ENCODE results near the gene DPP6. TPM values are rescaled to one million over a fixed set of nuclear protein-coding genes. Genes with fewer than 3 reads are reported as not detected.
A peak's percentile ranks its signal among the peaks of the same experiment; 100 is the strongest.

The DPP6 gene
- total RNA-seq, 2 donors from 2014 or later, result 0.99 to 1.8 TPM

GRCh38 chr7:154757756-154758155 is 705.6 kb downstream of the DPP6 start:
- 87 to 96% methylated on average over 11 to 13 of the region's 13 CpGs for WGBS, 2 donors
- intact Hi-C loops (cut with DNase I), result no loop called here
- H3K4me3 ChIP-seq, result no peak overlapping the region
- H3K27ac ChIP-seq, result no peak overlapping the region
- H3K9me3 ChIP-seq, result no peaks in the 10 kb centered on the region
- H3K27me3 ChIP-seq, result no peaks in the 10 kb centered on the region
- TF ChIP-seq POLR2A (IDR thresholded peaks at IDR 0.05) (no peak), CTCF (IDR thresholded peaks at IDR 0.05) (no peak)
- no peaks in the 10 kb centered on the region for H3K4me1 ChIP-seq
- no peak for DNase-seq
- no peaks in the 10 kb centered on the region for H3K36me3 ChIP-seq (replicated peaks in 1 of 2; ENCODE audit: insufficient read depth in 1 of 2, low read depth in 2 of 2)
- no peak for ATAC-seq

- Histone ChIP-seq H3K27me3 (no peaks in the 10 kb centered on the region), H3K36me3 (replicated peaks in 1 of 2; ENCODE audit: insufficient read depth in 1 of 2, low read depth in 2 of 2) (no peaks in the 10 kb centered on the region), H3K27ac (no peak overlapping the region), H3K4me3 (no peak overlapping the region), H3K9me3 (no peaks in the 10 kb centered on the region), H3K4me1 (no peaks in the 10 kb centered on the region)
- DNase-seq (no peak), ATAC-seq (no peak)
- intact Hi-C loops (cut with DNase I), result no loop called here
- TF ChIP-seq CTCF (IDR thresholded peaks at IDR 0.05) (no peak), POLR2A (IDR thresholded peaks at IDR 0.05) (no peak)
- 77 to 85% methylated on average over 6 of the region's 6 CpGs for WGBS, 2 donors
Observed at GRCh38 chr7:154759989-154760388, 707.8 kb downstream of the DPP6 start.

GRCh38 chr7:154765118-154765517 is 712.9 kb downstream of the DPP6 start:
- TF ChIP-seq CTCF (IDR thresholded peaks at IDR 0.05) (no peak), POLR2A (IDR thresholded peaks at IDR 0.05) (no peak)
- no peak overlapping the region for H3K4me3 ChIP-seq
- H3K36me3 ChIP-seq (replicated peaks in 1 of 2; ENCODE audit: insufficient read depth in 1 of 2, low read depth in 2 of 2), result no peaks in the 10 kb centered on the region
- H3K4me1 ChIP-seq, result no peaks in the 10 kb centered on the region
- DNase-seq, result no peak
- intact Hi-C loops (cut with DNase I), result no loop called here
- no peaks in the 10 kb centered on the region for H3K27me3 ChIP-seq
- WGBS, 2 donors, result 96 to 100% methylated on average over 1 of the region's 1 CpG
- H3K27ac ChIP-seq, result no peak overlapping the region
- ATAC-seq, result no peak
- H3K9me3 ChIP-seq, result no peaks in the 10 kb centered on the region

GRCh38 chr7:154767142-154767541 is 714.9 kb downstream of the DPP6 start:
- intact Hi-C loops (cut with DNase I), result no loop called here
- Histone ChIP-seq H3K27ac (no peak overlapping the region), H3K4me3 (no peak overlapping the region), H3K27me3 (no peaks in the 10 kb centered on the region), H3K4me1 (no peaks in the 10 kb centered on the region), H3K36me3 (replicated peaks in 1 of 2; ENCODE audit: insufficient read depth in 1 of 2, low read depth in 2 of 2) (no peaks in the 10 kb centered on the region), H3K9me3 (no peaks in the 10 kb centered on the region)
- DNase-seq (peak in 2 of 4 donors; percentile 17 to 21), ATAC-seq (no peak)
- TF ChIP-seq POLR2A (IDR thresholded peaks at IDR 0.05), result no peak
- TF ChIP-seq CTCF (IDR thresholded peaks at IDR 0.05), result no peak
- 69 to 73% methylated on average over 10 of the region's 10 CpGs for WGBS, 2 donors

GRCh38 chr7:154767821-154768415 is 715.7 kb downstream of the DPP6 start:
- 64 to 84% methylated on average over 4 to 8 of the region's 9 CpGs for WGBS, 2 donors
- Histone ChIP-seq H3K36me3 (replicated peaks in 1 of 2; ENCODE audit: insufficient read depth in 1 of 2, low read depth in 2 of 2) (no peaks in the 10 kb centered on the region), H3K27ac (no peak overlapping the region), H3K9me3 (no peaks in the 10 kb centered on the region), H3K27me3 (no peaks in the 10 kb centered on the region), H3K4me1 (no peaks in the 10 kb centered on the region), H3K4me3 (no peak overlapping the region)
- TF ChIP-seq CTCF (IDR thresholded peaks at IDR 0.05) (no peak), POLR2A (IDR thresholded peaks at IDR 0.05) (no peak)
- ATAC-seq (no peak), DNase-seq (no peak)
- intact Hi-C loops (cut with DNase I), result no loop called here
